IMR-90 (cell line): ENCODE results near the gene TIRAP. TPM values are rescaled to one million over a fixed set of nuclear protein-coding genes. Genes with fewer than 3 reads are reported as not detected.
A peak's percentile ranks its signal among the peaks of the same experiment; 100 is the strongest.

ENCODE experiments used
- ATAC-seq: fragments of 200-7000 bp; cut with Tn5 transposase; 2 replicates; pipeline ENCODE4 v1.9.1; 2020; ENCODE audit warnings: low read depth, mild to moderate bottlenecking, moderate library complexity
- BruUV-seq: library from RNA; stranded (reverse); fragments of 400-500 nt; replicated peaks from 2 replicates; lab custom pipeline; 2021; lab: Mats Ljungman, UMichigan
- CTCF ChIA-PET: fragments of 300-600 bp; formaldehyde crosslinking; extraction: SDS; loops from one replicate; lab custom pipeline; 2021; ENCODE audit warnings: antibody characterized with exemption; lab: Yijun Ruan, JAX
- POLR2A ChIA-PET: fragments of 300-600 bp; sonication (Branson Sonifier 250); formaldehyde crosslinking; loops from one replicate; lab custom pipeline; 2022; ENCODE audit warnings: antibody characterized with exemption; ENCODE audit not compliant: unreplicated experiment; lab: Charles Lee
- DNase-seq: peaks from one replicate; pipeline ENCODE4 v3.0.0; 2013
- H2AFZ ChIP-seq: replicated peaks from 2 replicates; pipeline ENCODE3; 2013; ENCODE audit warnings: low read length, mild to moderate bottlenecking; ENCODE audit not compliant: poor library complexity
- H2AK5ac ChIP-seq: 2 replicates; pipeline ENCODE4 v1.6.1; 2013; ENCODE audit warnings: low read depth, low read length, inconsistent platforms
- H2AK9ac ChIP-seq: replicated peaks from 2 replicates; pipeline ENCODE3; 2013; ENCODE audit warnings: mild to moderate bottlenecking, low read depth, low read length, moderate library complexity; ENCODE audit not compliant: poor library complexity
- H2BK120ac ChIP-seq: 2 replicates; pipeline ENCODE4 v1.6.1; 2013; ENCODE audit warnings: low read depth, low read length, inconsistent platforms
- H2BK15ac ChIP-seq: 3 replicates; pipeline ENCODE4 v1.6.1; 2013; ENCODE audit warnings: low read depth, low read length, inconsistent platforms
- H2BK20ac ChIP-seq: 2 replicates; pipeline ENCODE4 v1.6.1; 2013; ENCODE audit warnings: low read depth, mild to moderate bottlenecking, inconsistent platforms, low read length, moderate library complexity
- H2BK5ac ChIP-seq: 2 replicates; pipeline ENCODE4 v1.6.1; 2013; ENCODE audit warnings: mild to moderate bottlenecking, low read depth, low read length, inconsistent platforms; ENCODE audit not compliant: poor library complexity, severe bottlenecking
- H3K14ac ChIP-seq: replicated peaks from 2 replicates; pipeline ENCODE4 v1.6.1; 2013; ENCODE audit warnings: low read depth, low read length, inconsistent platforms
- H3K18ac ChIP-seq: 2 replicates; pipeline ENCODE4 v1.6.1; 2013; ENCODE audit warnings: low read depth, low read length, control low read depth
- H3K23ac ChIP-seq: 2 replicates; pipeline ENCODE4 v1.6.1; 2013; ENCODE audit warnings: low read depth, low read length, inconsistent platforms
- H3K27ac ChIP-seq: 2 replicates; pipeline ENCODE4 v1.5.1; 2013; ENCODE audit warnings: mild to moderate bottlenecking, control low read depth, low read length; ENCODE audit not compliant: insufficient read depth
- H3K27me3 ChIP-seq: 2 replicates; pipeline ENCODE4 v1.6.1; 2013; ENCODE audit warnings: low read length; ENCODE audit not compliant: control insufficient read depth, insufficient read depth
- H3K36me3 ChIP-seq: 2 replicates; pipeline ENCODE4 v1.6.1; 2013; ENCODE audit warnings: low read length, mixed read lengths; ENCODE audit not compliant: control insufficient read depth, insufficient read depth
- H3K4ac ChIP-seq: 2 replicates; pipeline ENCODE4 v1.6.1; 2013; ENCODE audit warnings: low read depth, low read length, inconsistent platforms
- H3K4me1 ChIP-seq: 2 replicates; pipeline ENCODE4 v1.6.1; 2013; ENCODE audit warnings: low read length, mixed read lengths; ENCODE audit not compliant: control insufficient read depth, insufficient read depth
- H3K4me2 ChIP-seq: 2 replicates; pipeline ENCODE4 v1.6.1; 2013; ENCODE audit warnings: low read depth, mild to moderate bottlenecking, control low read depth, low read length, moderate library complexity
- H3K4me3 ChIP-seq: 2 replicates; pipeline ENCODE4 v1.5.1; 2013; ENCODE audit warnings: low read depth, mild to moderate bottlenecking, control low read depth, low read length, moderate library complexity; ENCODE audit not compliant: insufficient read depth
- H3K56ac ChIP-seq: 2 replicates; pipeline ENCODE4 v1.6.1; 2013; ENCODE audit warnings: low read length, inconsistent platforms; ENCODE audit not compliant: insufficient read depth; ENCODE audit errors: extremely low read depth
- H3K79me1 ChIP-seq, 2 experiments: 2 replicates each; pipeline ENCODE4 v1.6.1; 2013; ENCODE audit warnings: low read length in 2 of 2, inconsistent platforms in 1 of 2, low read depth in 1 of 2
- H3K9ac ChIP-seq: 2 replicates; pipeline ENCODE4 v1.6.1; 2013; ENCODE audit warnings: low read depth, low read length, control low read depth
- H3K9me1 ChIP-seq: 2 replicates; pipeline ENCODE4 v1.6.1; 2013; ENCODE audit warnings: low read length, inconsistent platforms; ENCODE audit not compliant: insufficient read depth
- H3K9me3 ChIP-seq: 2 replicates; pipeline ENCODE4 v1.6.1; 2013; ENCODE audit warnings: low read length; ENCODE audit not compliant: control insufficient read depth, insufficient read depth
- H4K20me1 ChIP-seq: 2 replicates; pipeline ENCODE4 v1.6.1; 2013; ENCODE audit warnings: low read length, inconsistent platforms; ENCODE audit not compliant: insufficient read depth
- H4K5ac ChIP-seq: 2 replicates; pipeline ENCODE4 v1.6.1; 2013; ENCODE audit warnings: mild to moderate bottlenecking, low read depth, low read length, control low read depth
- H4K8ac ChIP-seq, 2 experiments: 2 replicates each; pipeline ENCODE4 v1.6.1; 2013; ENCODE audit warnings: low read depth in 2 of 2, low read length in 2 of 2, control low read depth in 1 of 2, inconsistent platforms in 1 of 2
- H4K91ac ChIP-seq: 2 replicates; pipeline ENCODE4 v1.6.1; 2013; ENCODE audit warnings: low read depth, low read length, inconsistent platforms; ENCODE audit not compliant: insufficient read depth
- BHLHE40 ChIP-seq: fragments of 150-350 bp; IDR thresholded peaks from 2 replicates; pipeline ENCODE4 v1.6.1; 2016; ENCODE audit warnings: mild to moderate bottlenecking, low read depth, low read length
- CEBPB ChIP-seq: IDR thresholded peaks from 2 replicates; pipeline ENCODE4 v1.6.1; 2012; ENCODE audit warnings: low read depth, low read length, improper control_type of control experiment
- CHD1 ChIP-seq: IDR thresholded peaks from 2 replicates; pipeline ENCODE4 v1.6.1; 2012; ENCODE audit warnings: low read depth, low read length, improper control_type of control experiment
- FOS ChIP-seq: fragments of 150-350 bp; IDR thresholded peaks from 2 replicates; pipeline ENCODE4 v1.6.1; 2016; ENCODE audit warnings: low read depth, low read length
- MAFK ChIP-seq: IDR thresholded peaks from 2 replicates; pipeline ENCODE4 v1.6.1; 2012; ENCODE audit warnings: low read depth, low read length, improper control_type of control experiment
- MAZ ChIP-seq: IDR thresholded peaks from 2 replicates; pipeline ENCODE4 v1.6.1; 2012; ENCODE audit warnings: low read depth, mild to moderate bottlenecking, low read length, improper control_type of control experiment, moderate library complexity, borderline replicate concordance
- MXI1 ChIP-seq: IDR thresholded peaks from 2 replicates; pipeline ENCODE4 v1.6.1; 2012; ENCODE audit warnings: low read depth, mild to moderate bottlenecking, low read length, moderate library complexity, borderline replicate concordance
- NFE2L2 ChIP-seq: fragments of 150-350 bp; IDR thresholded peaks from 2 replicates; pipeline ENCODE4 v1.6.1; 2016; ENCODE audit warnings: low read depth, mild to moderate bottlenecking, low read length
- POLR2A ChIP-seq: IDR thresholded peaks from 2 replicates; pipeline ENCODE4 v1.6.1; 2012; ENCODE audit warnings: mild to moderate bottlenecking, low read depth, low read length
- RAD21 ChIP-seq: IDR thresholded peaks from 2 replicates; pipeline ENCODE4 v1.6.1; 2012; ENCODE audit warnings: low read length, improper control_type of control experiment
- WGBS, 2 experiments: methylation state at CpG; one replicate each; pipeline versions ENCODE4 v1.1.5 to v1.1.7; 2013; ENCODE audit warnings: missing lambda C conversion rate in 2 of 2; ENCODE audit not compliant: insufficient read length in 1 of 2; ENCODE audit errors: extremely low coverage in 2 of 2; 5-methylcytosine and 5-hydroxymethylcytosine counted together
- dilution Hi-C: fragments of 300-500 bp; cut with HindIII; formaldehyde crosslinking; loops from one replicate; pipeline ENCODE4 v1.14.3; 2018; ENCODE audit warnings: low sequenced_read_pairs; ENCODE audit not compliant: unreplicated experiment
- in situ Hi-C: fragments of 300-500 bp; cut with MboI; formaldehyde crosslinking; loops from 3 replicates; pipeline ENCODE4 v1.14.3; 2019; ENCODE audit warnings: low sequenced_read_pairs, inconsistent platforms, mixed read lengths
- intact Hi-C: fragments of 100-400 bp; cut with micrococcal nuclease; formaldehyde crosslinking; loops from 2 replicates; pipeline ENCODE4 v1.10.0; 2022
- polyA plus RNA-seq, 3 experiments: library from polyadenylated mRNA; depleted of rRNA; stranded (reverse); fragments of >200 nt; gene quantifications; 2 replicates each; pipeline ENCODE4 v1.2.3, GENCODE V29; 2012; ENCODE audit warnings: low replicate concordance in 1 of 3
- total RNA-seq: library from RNA; depleted of rRNA; stranded (reverse); fragments of >200 nt; gene quantifications from 2 replicates; pipeline ENCODE4 v1.2.3, GENCODE V29; 2012
- TF ChIP-seq, protein P1 (sequence below): fragments of 150-350 bp; IDR thresholded peaks from 2 replicates; pipeline ENCODE4 v1.6.1; 2017; ENCODE audit warnings: mild to moderate bottlenecking, antibody characterized with exemption, low read length, low read depth
- TF ChIP-seq, protein P2 (sequence below): conservative IDR thresholded peaks from 2 replicates; pipeline ENCODE4 v1.5.1; 2012; ENCODE audit warnings: mild to moderate bottlenecking, low read depth, low read length, improper control_type of control experiment
- TF ChIP-seq, protein P3 (sequence below): fragments of 150-350 bp; IDR thresholded peaks from 2 replicates; pipeline ENCODE4 v1.6.1; 2016; ENCODE audit warnings: low read depth, mild to moderate bottlenecking, low read length, moderate library complexity, borderline replicate concordance

The TIRAP gene
- total and polyA plus RNA-seq, 2 of the 4 experiments (the other 2 are of a cell fraction) = 3.0 to 7.4 TPM

- TF ChIP-seq MXI1 = peak; percentile 83; the same call in 1 of the 2 replicates
- TF ChIP-seq MAZ = peak; percentile 100
Measured at GRCh38 chr11:126268708-126269579, 13.9 kb upstream of the TIRAP start, which contains the start of the genes FOXRED1 and SRPRA (continued).

DNA sequence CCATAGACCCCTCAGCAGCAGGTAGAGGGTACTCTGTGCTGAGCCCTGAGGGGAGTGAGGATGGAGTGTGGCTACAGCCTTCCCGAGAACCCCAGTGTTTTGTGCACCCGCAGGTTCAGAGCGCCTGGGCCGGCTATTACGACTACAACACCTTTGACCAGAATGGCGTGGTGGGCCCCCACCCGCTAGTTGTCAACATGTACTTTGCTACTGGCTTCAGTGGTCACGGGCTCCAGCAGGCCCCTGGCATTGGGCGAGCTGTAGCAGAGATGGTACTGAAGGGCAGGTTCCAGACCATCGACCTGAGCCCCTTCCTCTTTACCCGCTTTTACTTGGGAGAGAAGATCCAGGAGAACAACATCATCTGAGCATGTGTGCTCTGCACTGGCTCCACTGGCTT lies 5.6 kb upstream of the TIRAP start:
- H3K27ac ChIP-seq = no peak overlapping the region
- no peak overlapping the region for H3K18ac ChIP-seq
- H2BK5ac ChIP-seq = no peak overlapping the region
- POLR2A ChIA-PET = no interaction called here
- H3K4ac ChIP-seq = no peak overlapping the region
- no peak overlapping the region for H4K5ac ChIP-seq
- no peak overlapping the region for H3K4me3 ChIP-seq
- H3K27me3 ChIP-seq = no peaks in the 10 kb centered on the region
- in situ Hi-C loops = no loop called here
- no TSS peak for BruUV-seq
- dilution Hi-C loops = no loop called here
- DNase-seq (no peak), ATAC-seq (no peak)
- intact Hi-C loops = no loop called here
- no peak overlapping the region for H2AK5ac ChIP-seq
- H2BK15ac ChIP-seq = no peak overlapping the region
- no peak overlapping the region for H2BK20ac ChIP-seq
- H3K4me2 ChIP-seq = no peak overlapping the region
- no peak overlapping the region for H4K8ac ChIP-seq
- no peaks in the 10 kb centered on the region; the same call in 1 of the 2 replicates for H3K9me1 ChIP-seq
- H3K79me1 ChIP-seq = peaks cover 0 to 3% of the 10 kb centered on the region in 2 experiments; a peak in 1 of 4 replicates
- no peak overlapping the region for H3K9ac ChIP-seq
- no peak overlapping the region for H3K23ac ChIP-seq
- no peak overlapping the region for H3K56ac ChIP-seq
- H3K9me3 ChIP-seq = no peaks in the 10 kb centered on the region
- H2BK120ac ChIP-seq = no peak overlapping the region
- no peak overlapping the region for H2AK9ac ChIP-seq
- H4K20me1 ChIP-seq = no peaks in the 10 kb centered on the region
- H4K91ac ChIP-seq = no peak overlapping the region
- H3K14ac ChIP-seq = no peak overlapping the region
- H3K36me3 ChIP-seq = peaks cover 35% of the 10 kb centered on the region
- CTCF ChIA-PET = no interaction called here
- no peak overlapping the region for H2AFZ ChIP-seq
- peaks cover 3% of the 10 kb centered on the region; the same call in 1 of the 2 replicates for H3K4me1 ChIP-seq
- 96% methylated on average over 7 of the region's 11 CpGs; no CpG with 5 or more reads in 1 of the 2 experiments for WGBS, 2 experiments
- TF ChIP-seq CEBPB (no peak), POLR2A (no peak), RAD21 (no peak), NFE2L2 (no peak), MAFK (no peak), FOS (no peak), BHLHE40 (no peak), MAZ (no peak), CHD1 (no peak)
- TF ChIP-seq, protein P1, sequence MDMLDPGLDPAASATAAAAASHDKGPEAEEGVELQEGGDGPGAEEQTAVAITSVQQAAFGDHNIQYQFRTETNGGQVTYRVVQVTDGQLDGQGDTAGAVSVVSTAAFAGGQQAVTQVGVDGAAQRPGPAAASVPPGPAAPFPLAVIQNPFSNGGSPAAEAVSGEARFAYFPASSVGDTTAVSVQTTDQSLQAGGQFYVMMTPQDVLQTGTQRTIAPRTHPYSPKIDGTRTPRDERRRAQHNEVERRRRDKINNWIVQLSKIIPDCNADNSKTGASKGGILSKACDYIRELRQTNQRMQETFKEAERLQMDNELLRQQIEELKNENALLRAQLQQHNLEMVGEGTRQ = no peak
- TF ChIP-seq, protein P2, sequence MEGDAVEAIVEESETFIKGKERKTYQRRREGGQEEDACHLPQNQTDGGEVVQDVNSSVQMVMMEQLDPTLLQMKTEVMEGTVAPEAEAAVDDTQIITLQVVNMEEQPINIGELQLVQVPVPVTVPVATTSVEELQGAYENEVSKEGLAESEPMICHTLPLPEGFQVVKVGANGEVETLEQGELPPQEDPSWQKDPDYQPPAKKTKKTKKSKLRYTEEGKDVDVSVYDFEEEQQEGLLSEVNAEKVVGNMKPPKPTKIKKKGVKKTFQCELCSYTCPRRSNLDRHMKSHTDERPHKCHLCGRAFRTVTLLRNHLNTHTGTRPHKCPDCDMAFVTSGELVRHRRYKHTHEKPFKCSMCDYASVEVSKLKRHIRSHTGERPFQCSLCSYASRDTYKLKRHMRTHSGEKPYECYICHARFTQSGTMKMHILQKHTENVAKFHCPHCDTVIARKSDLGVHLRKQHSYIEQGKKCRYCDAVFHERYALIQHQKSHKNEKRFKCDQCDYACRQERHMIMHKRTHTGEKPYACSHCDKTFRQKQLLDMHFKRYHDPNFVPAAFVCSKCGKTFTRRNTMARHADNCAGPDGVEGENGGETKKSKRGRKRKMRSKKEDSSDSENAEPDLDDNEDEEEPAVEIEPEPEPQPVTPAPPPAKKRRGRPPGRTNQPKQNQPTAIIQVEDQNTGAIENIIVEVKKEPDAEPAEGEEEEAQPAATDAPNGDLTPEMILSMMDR = no peak
- TF ChIP-seq, protein P3, sequence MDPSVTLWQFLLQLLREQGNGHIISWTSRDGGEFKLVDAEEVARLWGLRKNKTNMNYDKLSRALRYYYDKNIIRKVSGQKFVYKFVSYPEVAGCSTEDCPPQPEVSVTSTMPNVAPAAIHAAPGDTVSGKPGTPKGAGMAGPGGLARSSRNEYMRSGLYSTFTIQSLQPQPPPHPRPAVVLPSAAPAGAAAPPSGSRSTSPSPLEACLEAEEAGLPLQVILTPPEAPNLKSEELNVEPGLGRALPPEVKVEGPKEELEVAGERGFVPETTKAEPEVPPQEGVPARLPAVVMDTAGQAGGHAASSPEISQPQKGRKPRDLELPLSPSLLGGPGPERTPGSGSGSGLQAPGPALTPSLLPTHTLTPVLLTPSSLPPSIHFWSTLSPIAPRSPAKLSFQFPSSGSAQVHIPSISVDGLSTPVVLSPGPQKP = no peak
